GM23248 (cell line): ENCODE results near the gene SCN2A. TPM values are rescaled to one million over a fixed set of nuclear protein-coding genes. Genes with fewer than 3 reads are reported as not detected.

Experiments
- DNase-seq: peaks from one replicate; pipeline ENCODE4 v3.0.0-alpha.2; 2015
- H2AFZ ChIP-seq: fragments of 200-600 bp; sonication (generic); 2 replicates; pipeline ENCODE4 v1.6.1; 2016; ENCODE audit warnings: antibody characterized with exemption
- H3F3A ChIP-seq: fragments of 200-600 bp; sonication (generic); 2 replicates; pipeline ENCODE4 v1.6.1; 2016; ENCODE audit warnings: mild to moderate bottlenecking, antibody characterized with exemption, mixed run types; ENCODE audit not compliant: insufficient read depth
- H3K27ac ChIP-seq: fragments of 200-600 bp; sonication (generic); 2 replicates; pipeline ENCODE4 v1.5.1; 2016; ENCODE audit warnings: mild to moderate bottlenecking
- H3K27me3 ChIP-seq: fragments of 200-600 bp; sonication (generic); replicated peaks from 2 replicates; pipeline ENCODE4 v1.6.1; 2016; ENCODE audit warnings: mild to moderate bottlenecking; ENCODE audit not compliant: insufficient read depth
- H3K36me3 ChIP-seq: fragments of 200-600 bp; sonication (generic); 2 replicates; pipeline ENCODE4 v1.6.1; 2016; ENCODE audit warnings: low read depth, mild to moderate bottlenecking
- H3K4me1 ChIP-seq: fragments of 200-600 bp; sonication (generic); 2 replicates; pipeline ENCODE4 v1.6.1; 2016; ENCODE audit warnings: mild to moderate bottlenecking; ENCODE audit not compliant: insufficient read depth
- H3K4me2 ChIP-seq: fragments of 200-600 bp; sonication (generic); one replicate; pipeline ENCODE4 v1.6.1; 2016; ENCODE audit warnings: mild to moderate bottlenecking; ENCODE audit not compliant: unreplicated experiment
- H3K4me3 ChIP-seq: fragments of 200-600 bp; sonication (generic); 2 replicates; pipeline ENCODE4 v1.5.1; 2016; ENCODE audit warnings: mild to moderate bottlenecking
- H3K79me2 ChIP-seq: fragments of 200-600 bp; sonication (generic); 2 replicates; pipeline ENCODE4 v1.6.1; 2016; ENCODE audit warnings: mild to moderate bottlenecking; ENCODE audit not compliant: insufficient read depth
- H3K9ac ChIP-seq: fragments of 200-600 bp; sonication (generic); 2 replicates; pipeline ENCODE4 v1.6.1; 2016; ENCODE audit warnings: mild to moderate bottlenecking
- H3K9me2 ChIP-seq: fragments of 200-600 bp; sonication (generic); 2 replicates; pipeline ENCODE4 v1.6.1; 2016; ENCODE audit warnings: mixed run types, mild to moderate bottlenecking, moderate library complexity; ENCODE audit not compliant: insufficient read depth
- H3K9me3 ChIP-seq: fragments of 200-600 bp; sonication (generic); one replicate; pipeline ENCODE4 v1.6.1; 2017; ENCODE audit warnings: low read depth
- H4K20me1 ChIP-seq: fragments of 200-600 bp; sonication (generic); 2 replicates; pipeline ENCODE4 v1.6.0; 2016; ENCODE audit not compliant: insufficient read depth
- EZH2 ChIP-seq: fragments of 200-600 bp; sonication (generic); IDR thresholded peaks from 2 replicates; pipeline ENCODE4 v1.6.1; 2018; ENCODE audit warnings: antibody characterized with exemption, mild to moderate bottlenecking; ENCODE audit not compliant: insufficient read depth, poor library complexity, severe bottlenecking
- EZH2phosphoT487 ChIP-seq: fragments of 200-600 bp; sonication (generic); IDR thresholded peaks from 2 replicates; pipeline ENCODE4 v1.6.1; 2018; ENCODE audit warnings: antibody characterized with exemption, moderate library complexity, mild to moderate bottlenecking, low read depth; ENCODE audit not compliant: insufficient read depth
- WGBS, 2 experiments: methylation state at CpG; one replicate each; pipeline ENCODE4 v1.1.6; 2015 to 2017; ENCODE audit warnings: low lambda C conversion rate in 2 of 2, low coverage in 1 of 2; ENCODE audit errors: missing lambda C conversion rate in 2 of 2; 5-methylcytosine and 5-hydroxymethylcytosine counted together
- in situ Hi-C: fragments of 300-500 bp; cut with MboI; formaldehyde crosslinking; loops from 2 replicates; pipeline ENCODE4 v1.15.0; 2020
- polyA plus RNA-seq: library from polyadenylated mRNA; unstranded; fragments of >200 nt; fragmentation: Nextera tagmentation; extraction: Ambion mirVana; gene quantifications from 2 replicates; pipeline ENCODE4 v1.2.1, GENCODE V29; 2016
- total RNA-seq: library from RNA; depleted of rRNA; stranded (reverse); fragments of >200 nt; shearing (Covaris generic); gene quantifications from 2 replicates; pipeline ENCODE4 v1.2.3, GENCODE V29; 2014

Gene SCN2A
- total and polyA plus RNA-seq, 2 experiments from 2014 or later: 1.6 to 2.2 TPM

DNA sequence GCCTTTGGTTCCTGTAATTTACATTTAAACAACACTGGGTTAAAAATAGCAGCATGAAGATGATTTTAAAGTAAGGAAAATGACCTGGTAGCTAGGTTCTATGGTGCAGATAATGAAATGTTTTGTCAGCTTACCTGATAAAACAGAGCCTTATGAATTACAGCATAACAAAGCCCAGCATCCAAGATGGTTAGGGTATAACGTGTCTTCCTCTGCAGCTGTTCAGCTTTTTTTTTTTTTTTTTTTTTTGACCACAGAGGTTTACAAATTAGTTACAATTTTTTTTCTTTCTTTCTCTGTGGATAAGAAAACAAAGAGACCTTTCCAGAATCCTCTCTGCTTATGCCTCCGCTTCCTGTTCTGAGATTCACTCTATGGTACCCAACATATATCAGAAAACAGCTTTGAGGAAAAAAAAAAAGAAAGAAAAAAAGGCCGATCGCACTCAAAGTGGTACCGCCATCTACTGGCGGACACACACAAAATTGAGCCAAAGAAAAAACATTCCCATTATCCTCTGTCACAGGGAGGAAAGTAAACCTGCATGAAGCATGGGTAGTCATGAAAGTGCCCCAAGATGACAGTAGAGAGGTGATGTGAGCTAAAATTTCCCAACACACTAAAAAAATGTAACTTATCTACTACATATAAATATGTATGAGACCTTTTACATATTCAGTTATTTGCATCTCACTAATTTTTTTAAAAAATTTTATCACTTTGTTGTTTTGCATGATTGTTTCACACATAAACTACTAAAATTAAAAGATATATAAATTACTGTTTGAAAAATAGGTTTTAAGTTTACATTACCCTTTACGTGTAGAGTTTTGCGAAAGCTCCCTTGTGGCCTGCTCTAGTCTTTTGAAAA, 35.3 kb upstream of the SCN2A start, which contains the start of gene SCN3A:
TSS of gene SCN3A (minus strand) at position 362 of the 871 bp plus-strand sequence. CDS start 27,656 bp downstream, outside the sequence.
- no peak within 1 kb of the TSS for H2AFZ ChIP-seq
- H3K4me2 ChIP-seq: no peak within 1 kb of the TSS
- in situ Hi-C loops: loop anchor here (10.0 kb wide), 1 partner anchor 469 kb away; no protein-coding TSS in a partner anchor
- H3K79me2 ChIP-seq: no peaks in the 10 kb centered on the region
- H3K9ac ChIP-seq: no peak within 1 kb of the TSS
- H3K27me3 ChIP-seq: no peaks in the 10 kb centered on the region
- no peak within 1 kb of the TSS for H3K4me3 ChIP-seq
- H3K4me1 ChIP-seq: no peaks in the 10 kb centered on the region
- H3F3A ChIP-seq: no peaks in the 10 kb centered on the region
- 16% methylated on average over 8 of the region's 8 CpGs for WGBS, 2 experiments
- peak; percentile 69 for DNase-seq
- no peaks in the 10 kb centered on the region for H3K9me2 ChIP-seq
- H4K20me1 ChIP-seq: no peaks in the 10 kb centered on the region
- no peaks in the 10 kb centered on the region for H3K9me3 ChIP-seq
- TF ChIP-seq EZH2phosphoT487 (no peak), EZH2 (no peak)
- H3K27ac ChIP-seq: no peak within 1 kb of the TSS
- H3K36me3 ChIP-seq: no peaks in the 10 kb centered on the region

GRCh38 chr2:165205865-165206264, 33.3 kb upstream of the SCN2A start:
- Histone ChIP-seq H3K9ac (no peak overlapping the region), H4K20me1 (no peaks in the 10 kb centered on the region), H3K4me3 (no peak overlapping the region), H3K79me2 (no peaks in the 10 kb centered on the region), H3K9me3 (no peaks in the 10 kb centered on the region), H3K27ac (no peak overlapping the region), H3K27me3 (no peaks in the 10 kb centered on the region), H3K4me1 (no peaks in the 10 kb centered on the region), H3K36me3 (no peaks in the 10 kb centered on the region), H3F3A (no peaks in the 10 kb centered on the region), H3K9me2 (no peaks in the 10 kb centered on the region), H3K4me2 (no peak overlapping the region), H2AFZ (no peak overlapping the region)
- DNase-seq: no peak
- TF ChIP-seq EZH2phosphoT487 (no peak), EZH2 (no peak)
- in situ Hi-C loops: loop anchor here (10.0 kb wide), 1 partner anchor 471 kb away; no protein-coding TSS in a partner anchor
- 50% methylated on average over 2 of the region's 2 CpGs for WGBS, 2 experiments

- H3K9ac ChIP-seq: no peak overlapping the region
- H4K20me1 ChIP-seq: no peaks in the 10 kb centered on the region
- in situ Hi-C loops: loop anchor here (10.0 kb wide), 1 partner anchor 473 kb away; no protein-coding TSS in a partner anchor
- no peaks in the 10 kb centered on the region for H3K9me3 ChIP-seq
- H3K9me2 ChIP-seq: no peaks in the 10 kb centered on the region
- no peak for TF ChIP-seq EZH2phosphoT487
- no peak for TF ChIP-seq EZH2
- no peak overlapping the region for H3K27ac ChIP-seq
- H2AFZ ChIP-seq: no peak overlapping the region
- H3K4me2 ChIP-seq: no peak overlapping the region
- H3F3A ChIP-seq: no peaks in the 10 kb centered on the region
- no peaks in the 10 kb centered on the region for H3K4me1 ChIP-seq
- H3K27me3 ChIP-seq: no peaks in the 10 kb centered on the region
- H3K4me3 ChIP-seq: no peak overlapping the region
- H3K36me3 ChIP-seq: no peaks in the 10 kb centered on the region
- DNase-seq: no peak
- H3K79me2 ChIP-seq: no peaks in the 10 kb centered on the region
- WGBS, 2 experiments: 10 to 11% methylated on average over 1 of the region's 1 CpG
Observed at GRCh38 chr2:165208094-165208493, 31.1 kb upstream of the SCN2A start.

- Histone ChIP-seq H2AFZ (no peak overlapping the region), H3K36me3 (no peaks in the 10 kb centered on the region), H3K79me2 (no peaks in the 10 kb centered on the region), H3K4me3 (no peak overlapping the region), H3K4me1 (no peaks in the 10 kb centered on the region), H3K9me3 (no peaks in the 10 kb centered on the region), H4K20me1 (no peaks in the 10 kb centered on the region), H3K4me2 (no peak overlapping the region), H3K9ac (no peak overlapping the region), H3K27ac (no peak overlapping the region), H3F3A (no peaks in the 10 kb centered on the region), H3K27me3 (no peaks in the 10 kb centered on the region), H3K9me2 (no peaks in the 10 kb centered on the region)
- TF ChIP-seq EZH2phosphoT487: no peak
- no peak for TF ChIP-seq EZH2
- 6% methylated on average over 1 of the region's 1 CpG for WGBS, 2 experiments
- no peak for DNase-seq
- in situ Hi-C loops: no loop called here
Observed at GRCh38 chr2:165214093-165214492, 25.1 kb upstream of the SCN2A start.
